A172 (cell line): Measurements from ENCODE around the gene TEX14. TPM values are rescaled to one million over a fixed set of nuclear protein-coding genes. Genes with fewer than 3 reads are reported as not detected.
"Not testable (repeated sequence)": the region's sequence is repeated elsewhere in the genome, so short reads cannot be mapped to it uniquely, and the experiment has no call there.

ENCODE experiments used
- DNase-seq: peaks from one replicate; pipeline ENCODE4 v3.0.0-alpha.2; 2015; ENCODE audit warnings: low spot score
- total RNA-seq: library from RNA; depleted of rRNA; stranded (reverse); fragments of >200 nt; shearing (Covaris generic); gene quantifications from 2 replicates; pipeline ENCODE4 v1.2.3, GENCODE V29; 2014; rRNA removed

The TEX14 gene
- 0.02 and 0.19 TPM in 2 replicates for total RNA-seq

GRCh38 chr17:58691701-58692238, at the start of gene TEX14:
Gene TEX14 (minus strand): TSS chr17:58692045. CDS start chr17:58652001, 40,044 bp downstream.
- DNase-seq: no peak

GRCh38 chr17:58741121-58741625, 49.3 kb upstream of the TEX14 start:
- peak; percentile 5 for DNase-seq

- no peak for DNase-seq
These were observed 43.0 kb upstream of the TEX14 start for GRCh38 chr17:58734811-58735210.

- no peak for DNase-seq
These were observed 42.2 kb upstream of the TEX14 start for GRCh38 chr17:58734040-58734439.

- DNase-seq: no peak
These were observed 39.1 kb upstream of the TEX14 start for GRCh38 chr17:58730937-58731336.

GRCh38 chr17:58728798-58729197, 37.0 kb upstream of the TEX14 start:
- no peak for DNase-seq

- no peak for DNase-seq
These were observed 30.9 kb upstream of the TEX14 start for GRCh38 chr17:58722696-58723095.

GRCh38 chr17:58722274-58722673, 30.4 kb upstream of the TEX14 start:
- DNase-seq: no peak

GRCh38 chr17:58710948-58711552, 19.2 kb upstream of the TEX14 start:
- peak; percentile 54 for DNase-seq

- no peak for DNase-seq
These were observed 14.7 kb upstream of the TEX14 start for GRCh38 chr17:58706351-58707140.

GRCh38 chr17:58703916-58704286, 12.1 kb upstream of the TEX14 start:
- DNase-seq: no peak

GRCh38 chr17:58703137-58703915, 11.5 kb upstream of the TEX14 start:
- peak; percentile 30 for DNase-seq

- DNase-seq: no peak
These were observed 10.9 kb upstream of the TEX14 start for GRCh38 chr17:58702708-58703107.

GRCh38 chr17:58702045-58702476, 10.2 kb upstream of the TEX14 start:
- no peak for DNase-seq

- DNase-seq: no peak
These were observed 7.9 kb upstream of the TEX14 start for GRCh38 chr17:58699771-58700170.

- DNase-seq: no peak
These were observed 3.0 kb upstream of the TEX14 start for GRCh38 chr17:58694826-58695225.

- DNase-seq: no peak
These were observed 2.5 kb upstream of the TEX14 start for GRCh38 chr17:58694302-58694701.

- no peak for DNase-seq
These were observed 1.9 kb upstream of the TEX14 start for GRCh38 chr17:58693751-58694150.

- no peak for DNase-seq
These were observed 1.4 kb upstream of the TEX14 start for GRCh38 chr17:58693208-58693607.

- peak; percentile 68 for DNase-seq
These were observed 602 bp upstream of the TEX14 start, which contains the start of gene RAD51C for GRCh38 chr17:58692239-58693055. Gene RAD51C (plus strand): TSS chr17:58692602. CDS start chr17:58692644, 42 bp downstream.

- DNase-seq: not testable (repeated sequence)
These were observed 1.8 kb downstream of the TEX14 start for GRCh38 chr17:58690033-58690432.
